Endothelial cell of umbilical vein (primary cell): ENCODE results near the gene NDUFAF2.

Experiments used
- CTCF ChIP-seq, 2 donors: IDR thresholded peaks; 1 replicate in 1 of 2; 2 replicates in 1 of 2; pipeline ENCODE4 v1.5.1; 2011; ENCODE audit warnings: low read length in 2 of 2, mild to moderate bottlenecking in 2 of 2, moderate library complexity in 2 of 2, control low read depth in 1 of 2, inconsistent platforms in 1 of 2, low read depth in 1 of 2; ENCODE audit not compliant: insufficient read depth in 1 of 2; ENCODE audit errors: extremely low read depth in 1 of 2
- EZH2 ChIP-seq: IDR thresholded peaks from 2 replicates; pipeline ENCODE4 v1.6.1; 2012; ENCODE audit warnings: borderline replicate concordance, low read depth, mild to moderate bottlenecking, moderate library complexity, low read length, inconsistent platforms; ENCODE audit not compliant: severe bottlenecking
- FOS ChIP-seq: IDR thresholded peaks from 2 replicates; pipeline ENCODE4 v1.6.1; 2011; ENCODE audit warnings: mild to moderate bottlenecking, low read length, moderate library complexity, borderline replicate concordance; ENCODE audit not compliant: insufficient read depth
- GATA2 ChIP-seq: IDR thresholded peaks from 2 replicates; pipeline ENCODE4 v1.7.0; 2011; ENCODE audit warnings: low read depth, mild to moderate bottlenecking, moderate library complexity, mixed read lengths, low read length; ENCODE audit not compliant: insufficient read length, insufficient read depth
- JUN ChIP-seq: IDR thresholded peaks from 2 replicates; pipeline ENCODE4 v1.6.1; 2011; ENCODE audit warnings: borderline replicate concordance, low read depth; ENCODE audit not compliant: insufficient read length, insufficient read depth
- MAX ChIP-seq: IDR thresholded peaks from 2 replicates; pipeline ENCODE4 v1.6.1; 2011; ENCODE audit not compliant: insufficient read depth, insufficient read length
- POLR2A ChIP-seq: IDR thresholded peaks from 2 replicates; pipeline ENCODE4 v1.6.1; 2012; ENCODE audit warnings: low read depth, mild to moderate bottlenecking, control low read depth, low read length
- POLR2AphosphoS5 ChIP-seq: IDR thresholded peaks from 2 replicates; pipeline ENCODE4 v1.6.1; 2012; ENCODE audit warnings: low read depth, mild to moderate bottlenecking, control low read depth, low read length, moderate library complexity; ENCODE audit not compliant: insufficient read depth

- TF ChIP-seq CTCF (IDR thresholded peaks at IDR 0.05; ENCODE audit: extremely low read depth in 1 of 2, insufficient read depth in 1 of 2, low read depth in 1 of 2, low read length in 2 of 2), result no peak
- TF ChIP-seq MAX, result no peak
- no peak for TF ChIP-seq EZH2
- no peak for TF ChIP-seq POLR2AphosphoS5
- no peak for TF ChIP-seq POLR2A
- TF ChIP-seq JUN, result no peak
- TF ChIP-seq FOS, result no peak
- no peak for TF ChIP-seq GATA2
Observed at GRCh38 chr5:60945813-60946187, 795 bp downstream of the NDUFAF2 start.
